ENCODE measurements around the gene ZNF557. TPM values are rescaled to one million over a fixed set of nuclear protein-coding genes. Genes with fewer than 3 reads are reported as not detected.

Gene ZNF557
- total RNA-seq, 4 donors from 2014 or later, result 2.0 to 12.5 (median 6.4) TPM

DNA sequence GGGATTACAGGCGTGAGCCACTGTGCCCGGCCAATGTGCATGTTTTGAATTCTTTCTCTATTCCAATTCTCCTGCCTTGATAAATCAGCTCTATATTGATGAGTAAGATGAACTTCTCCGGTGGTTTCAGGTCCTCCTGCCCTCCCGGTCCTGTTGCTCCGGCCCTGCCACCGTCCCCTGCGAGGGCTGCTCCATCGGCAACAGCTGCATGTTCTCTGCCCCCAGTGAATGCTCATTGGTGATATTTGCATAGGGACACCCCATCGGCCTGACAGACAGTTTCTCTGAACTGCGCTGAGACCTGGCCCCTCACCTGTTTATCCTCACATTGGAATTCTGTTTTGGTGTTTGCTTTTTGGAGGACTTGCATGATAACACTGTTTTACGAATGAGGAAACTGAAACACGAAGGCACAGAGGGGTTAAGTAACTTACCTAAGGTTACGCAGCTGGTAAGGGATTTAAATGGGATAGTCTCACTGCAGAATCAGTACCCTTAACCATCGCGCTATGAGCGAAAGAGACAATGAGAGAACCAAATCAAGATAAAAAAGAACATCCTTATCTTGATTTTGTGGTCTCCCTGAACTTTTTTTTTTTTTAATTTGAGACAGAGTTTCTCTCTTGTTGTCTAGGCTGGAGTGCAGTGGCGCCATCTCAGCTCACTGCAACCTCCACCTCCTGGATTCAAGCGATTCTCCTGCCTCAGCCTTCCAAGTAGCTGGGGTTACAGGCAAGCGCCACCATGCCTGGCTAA is 32.2 kb downstream of the ZNF557 start:
- no peak overlapping the region for H3K27ac ChIP-seq
- no peak for DNase-seq
- peaks cover 5% of the 10 kb centered on the region for H3K27me3 ChIP-seq
- TF ChIP-seq CTCF (IDR thresholded peaks at IDR 0.05) (no peak), POLR2AphosphoS5 (IDR thresholded peaks at IDR 0.05) (no peak), POLR2A (IDR thresholded peaks at IDR 0.05) (no peak), EP300 (IDR thresholded peaks at IDR 0.05; ENCODE audit: low read depth) (no peak)
- H3K4me1 ChIP-seq, result peaks cover 0 to 23% (median 7%) of the 10 kb centered on the region in 4 donors
- no peak overlapping the region for H3K4me3 ChIP-seq
- intact Hi-C loops (cut with DNase I; ENCODE audit: low total_unique reads) (no loop called here), in situ Hi-C loops (cut with MboI; ENCODE audit: low pct_ligation_motif_present in 1 of 4, low pct_unique_long_range_greater_than_20kb in 1 of 4, low sequenced_read_pairs in 3 of 4) (loop anchor here (5.0 to 25.0 kb wide), 3 partner anchors 236 to 243 kb away; partner anchors contain the start of gene ARHGEF18 (in 2 of the 4))
- H3K9me3 ChIP-seq, result peaks cover 0 to 4% of the 10 kb centered on the region in 2 donors
- 49 to 50% methylated on average over 12 to 19 of the region's 19 CpGs for WGBS, 2 donors (ENCODE audit: low coverage in 1 of 2)
- H3K36me3 ChIP-seq, result no peaks in the 10 kb centered on the region

DNA sequence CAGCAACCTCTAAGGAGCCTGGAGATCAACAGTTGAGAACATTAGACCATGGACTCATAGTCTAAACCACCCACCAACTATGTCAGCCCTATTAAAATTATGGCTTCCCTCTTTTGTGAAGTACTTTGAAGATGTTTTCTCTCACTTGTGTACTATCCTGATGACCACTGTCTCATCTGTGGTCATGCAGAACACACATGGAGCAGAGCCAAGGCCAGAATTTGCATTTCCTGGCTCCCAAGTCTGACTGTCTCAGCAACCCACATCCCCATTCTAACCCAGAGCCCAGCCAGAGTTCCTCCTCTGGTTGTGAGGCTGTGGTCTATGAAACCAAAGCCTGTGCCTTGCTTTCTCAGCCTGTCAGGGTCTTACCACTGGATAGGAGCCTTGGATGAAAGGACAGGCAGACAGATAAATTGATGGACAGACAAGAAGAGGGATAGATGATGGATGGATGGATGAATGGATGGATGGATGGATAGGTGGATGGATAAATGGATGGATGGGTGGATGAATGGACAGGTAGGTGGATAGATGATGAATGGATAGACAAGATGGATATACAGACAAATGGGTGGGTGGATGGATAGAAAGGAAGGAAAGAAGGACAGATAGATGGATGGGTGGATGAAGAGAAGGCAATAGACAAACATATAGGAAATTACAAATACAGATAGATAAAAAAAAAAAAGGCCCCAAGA is 35.4 kb downstream of the ZNF557 start:
- TF ChIP-seq EP300 (IDR thresholded peaks at IDR 0.05; ENCODE audit: low read depth) (no peak), CTCF (IDR thresholded peaks at IDR 0.05) (no peak), POLR2A (IDR thresholded peaks at IDR 0.05) (no peak), POLR2AphosphoS5 (IDR thresholded peaks at IDR 0.05) (no peak)
- H3K36me3 ChIP-seq, result no peaks in the 10 kb centered on the region
- in situ Hi-C loops (cut with MboI; ENCODE audit: low pct_ligation_motif_present in 1 of 4, low pct_unique_long_range_greater_than_20kb in 1 of 4, low sequenced_read_pairs in 3 of 4), result loop anchor here (5.0 to 25.0 kb wide), 3 partner anchors 232 to 240 kb away; partner anchors contain the start of gene ARHGEF18 (in 2 of the 4)
- peaks cover 0 to 14% (median under 1%) of the 10 kb centered on the region in 4 donors for H3K4me1 ChIP-seq
- no peak overlapping the region for H3K4me3 ChIP-seq
- intact Hi-C loops (cut with DNase I; ENCODE audit: low total_unique reads), result no loop called here
- no peaks in the 10 kb centered on the region for H3K9me3 ChIP-seq
- no peak for DNase-seq
- no peak overlapping the region for H3K27ac ChIP-seq
- peaks cover 5% of the 10 kb centered on the region for H3K27me3 ChIP-seq

- TF ChIP-seq CTCF (IDR thresholded peaks at IDR 0.05) (no peak), EP300 (IDR thresholded peaks at IDR 0.05; ENCODE audit: low read depth) (no peak), POLR2AphosphoS5 (IDR thresholded peaks at IDR 0.05) (no peak), POLR2A (IDR thresholded peaks at IDR 0.05) (no peak)
- WGBS, 2 donors (ENCODE audit: low coverage in 1 of 2), result 78 to 83% methylated on average over 10 of the region's 10 CpGs
- intact Hi-C loops (cut with DNase I; ENCODE audit: low total_unique reads) (loop anchor here (2.0 kb wide), 1 partner anchor 232 kb away; no protein-coding TSS in a partner anchor), in situ Hi-C loops (cut with MboI; ENCODE audit: low pct_ligation_motif_present in 1 of 4, low pct_unique_long_range_greater_than_20kb in 1 of 4, low sequenced_read_pairs in 3 of 4) (loop anchor here in 2 of 4 donors (10.0 to 25.0 kb wide), 2 partner anchors 230 to 238 kb away; partner anchors contain the start of gene ARHGEF18 (in 2 of the 2))
- H3K4me3 ChIP-seq, result no peak overlapping the region
- no peak for DNase-seq
- no peaks in the 10 kb centered on the region for H3K27me3 ChIP-seq
- H3K4me1 ChIP-seq, result peaks cover 0 to 3% (median 0%) of the 10 kb centered on the region in 4 donors
- H3K36me3 ChIP-seq, result no peaks in the 10 kb centered on the region
- H3K9me3 ChIP-seq, result no peaks in the 10 kb centered on the region
- no peak overlapping the region for H3K27ac ChIP-seq
Measured at GRCh38 chr19:7106711-7107657, 37.5 kb downstream of the ZNF557 start.
